Epidermal melanocyte (primary cell): ENCODE results near the gene OGFOD3.
A peak's percentile ranks its signal among the peaks of the same experiment; 100 is the strongest.
"Not testable (repeated sequence)": the region's sequence is repeated elsewhere in the genome, so short reads cannot be mapped to it uniquely, and the experiment has no call there.

ENCODE experiments used
- DNase-seq: peaks from one replicate; pipeline ENCODE4 v3.0.0; 2011; ENCODE audit warnings: low spot score; ENCODE audit not compliant: insufficient read length

OGFOD3 gene

DNA sequence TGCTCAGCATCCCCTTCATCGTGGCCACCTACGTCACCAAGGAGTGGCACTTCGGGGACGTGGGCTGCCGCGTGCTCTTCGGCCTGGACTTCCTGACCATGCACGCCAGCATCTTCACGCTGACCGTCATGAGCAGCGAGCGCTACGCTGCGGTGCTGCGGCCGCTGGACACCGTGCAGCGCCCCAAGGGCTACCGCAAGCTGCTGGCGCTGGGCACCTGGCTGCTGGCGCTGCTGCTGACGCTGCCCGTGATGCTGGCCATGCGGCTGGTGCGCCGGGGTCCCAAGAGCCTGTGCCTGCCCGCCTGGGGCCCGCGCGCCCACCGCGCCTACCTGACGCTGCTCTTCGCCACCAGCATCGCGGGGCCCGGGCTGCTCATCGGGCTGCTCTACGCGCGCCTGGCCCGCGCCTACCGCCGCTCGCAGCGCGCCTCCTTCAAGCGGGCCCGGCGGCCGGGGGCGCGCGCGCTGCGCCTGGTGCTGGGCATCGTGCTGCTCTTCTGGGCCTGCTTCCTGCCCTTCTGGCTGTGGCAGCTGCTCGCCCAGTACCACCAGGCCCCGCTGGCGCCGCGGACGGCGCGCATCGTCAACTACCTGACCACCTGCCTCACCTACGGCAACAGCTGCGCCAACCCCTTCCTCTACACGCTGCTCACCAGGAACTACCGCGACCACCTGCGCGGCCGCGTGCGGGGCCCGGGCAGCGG lies 43.6 kb downstream of the OGFOD3 start:
- DNase-seq = no peak

DNA sequence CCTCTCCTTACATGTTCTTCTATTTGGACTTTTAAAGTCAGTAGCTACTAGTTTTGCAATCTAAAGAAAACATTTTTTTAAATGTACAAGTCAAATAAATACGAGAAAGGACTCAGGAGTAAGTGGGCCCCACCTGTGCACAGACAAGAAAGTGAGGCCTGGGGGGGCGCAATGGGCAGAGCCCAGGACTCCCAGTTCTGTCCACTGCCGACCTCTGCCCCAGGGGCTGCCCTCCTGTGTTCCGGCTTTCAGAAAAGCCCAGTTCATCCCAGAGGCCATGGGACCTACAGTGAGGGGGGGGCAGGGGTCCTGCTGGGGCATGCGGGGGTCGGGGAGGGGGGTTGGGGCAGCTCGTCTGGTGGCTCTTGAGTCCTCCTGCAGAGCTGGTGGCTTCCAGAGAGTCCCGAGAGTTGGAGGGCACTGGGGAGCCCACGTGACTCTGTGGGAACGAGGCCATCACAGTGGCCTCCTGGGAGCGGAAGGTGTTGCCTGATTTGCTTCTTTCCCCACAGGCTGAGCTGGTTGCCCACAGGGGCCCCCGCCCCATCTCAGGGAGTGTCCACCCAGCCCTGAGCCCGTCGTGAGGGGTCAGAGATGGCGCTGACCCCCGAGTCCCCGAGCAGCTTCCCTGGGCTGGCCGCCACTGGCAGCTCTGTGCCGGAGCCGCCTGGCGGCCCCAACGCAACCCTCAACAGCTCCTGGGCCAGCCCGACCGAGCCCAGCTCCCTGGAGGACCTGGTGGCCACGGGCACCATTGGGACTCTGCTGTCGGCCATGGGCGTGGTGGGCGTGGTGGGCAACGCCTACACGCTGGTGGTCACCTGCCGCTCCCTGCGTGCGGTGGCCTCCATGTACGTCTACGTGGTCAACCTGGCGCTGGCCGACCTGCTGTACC lies 44.4 kb downstream of the OGFOD3 start:
- DNase-seq = no peak

DNA sequence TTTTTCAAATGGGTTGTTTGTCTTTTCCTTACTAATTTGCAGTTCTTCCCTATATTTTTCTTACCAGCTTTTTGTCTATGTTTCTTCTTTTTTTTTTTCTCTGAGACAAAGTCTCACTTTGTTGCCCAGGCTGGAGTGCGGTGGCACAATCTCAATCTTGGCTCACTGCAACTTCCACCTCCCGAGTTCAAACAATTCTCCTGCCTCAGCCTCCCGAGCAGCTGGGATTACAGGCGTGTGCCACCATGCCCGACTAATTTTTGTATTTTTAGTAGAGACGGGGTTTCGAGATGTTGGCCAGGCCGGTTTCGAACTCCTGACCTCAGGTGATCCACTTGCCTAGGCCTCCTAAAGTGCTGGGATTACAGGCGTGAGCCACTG lies 45.3 kb downstream of the OGFOD3 start:
- not testable (repeated sequence) for DNase-seq

DNA sequence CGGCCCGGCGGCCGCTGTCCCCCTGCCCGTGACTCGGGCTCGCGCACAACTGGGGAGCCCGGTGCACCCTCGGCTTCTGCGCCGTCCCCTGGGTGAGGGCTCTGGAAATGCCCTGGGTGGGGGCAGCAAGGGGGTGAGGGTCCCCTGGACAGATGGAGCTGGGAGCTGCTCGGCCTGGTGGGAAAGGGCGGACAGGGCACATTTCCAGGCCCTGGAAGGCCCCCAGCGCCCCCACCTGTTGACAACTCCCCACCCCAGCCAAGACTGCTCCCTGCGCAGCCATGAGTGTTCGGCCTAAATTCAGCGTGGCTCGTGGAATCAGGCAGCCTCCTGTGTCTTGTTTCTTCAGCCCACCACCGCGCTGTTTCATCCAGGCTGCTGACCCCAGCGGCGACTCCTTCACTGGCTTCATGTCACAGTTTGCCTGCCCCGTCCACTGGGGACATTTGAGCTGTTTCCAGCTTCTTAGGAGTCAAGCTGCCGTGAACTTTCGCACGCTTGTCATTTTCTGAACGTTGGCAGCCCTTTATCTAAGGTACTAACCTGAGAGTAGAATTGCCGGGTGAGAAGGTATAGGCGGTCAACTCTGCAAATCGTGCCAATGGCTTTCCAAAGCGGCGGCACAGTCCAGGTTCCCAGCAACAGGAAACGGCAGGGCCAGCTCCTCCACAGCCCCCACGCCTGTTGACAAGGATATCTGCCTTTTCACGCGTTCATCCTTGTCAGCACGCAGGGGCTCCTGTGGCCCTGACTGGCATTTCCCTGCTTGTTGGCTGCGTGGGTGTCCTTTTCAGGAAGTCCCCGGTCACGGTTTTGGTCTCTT lies 45.9 kb downstream of the OGFOD3 start:
- no peak for DNase-seq

DNA sequence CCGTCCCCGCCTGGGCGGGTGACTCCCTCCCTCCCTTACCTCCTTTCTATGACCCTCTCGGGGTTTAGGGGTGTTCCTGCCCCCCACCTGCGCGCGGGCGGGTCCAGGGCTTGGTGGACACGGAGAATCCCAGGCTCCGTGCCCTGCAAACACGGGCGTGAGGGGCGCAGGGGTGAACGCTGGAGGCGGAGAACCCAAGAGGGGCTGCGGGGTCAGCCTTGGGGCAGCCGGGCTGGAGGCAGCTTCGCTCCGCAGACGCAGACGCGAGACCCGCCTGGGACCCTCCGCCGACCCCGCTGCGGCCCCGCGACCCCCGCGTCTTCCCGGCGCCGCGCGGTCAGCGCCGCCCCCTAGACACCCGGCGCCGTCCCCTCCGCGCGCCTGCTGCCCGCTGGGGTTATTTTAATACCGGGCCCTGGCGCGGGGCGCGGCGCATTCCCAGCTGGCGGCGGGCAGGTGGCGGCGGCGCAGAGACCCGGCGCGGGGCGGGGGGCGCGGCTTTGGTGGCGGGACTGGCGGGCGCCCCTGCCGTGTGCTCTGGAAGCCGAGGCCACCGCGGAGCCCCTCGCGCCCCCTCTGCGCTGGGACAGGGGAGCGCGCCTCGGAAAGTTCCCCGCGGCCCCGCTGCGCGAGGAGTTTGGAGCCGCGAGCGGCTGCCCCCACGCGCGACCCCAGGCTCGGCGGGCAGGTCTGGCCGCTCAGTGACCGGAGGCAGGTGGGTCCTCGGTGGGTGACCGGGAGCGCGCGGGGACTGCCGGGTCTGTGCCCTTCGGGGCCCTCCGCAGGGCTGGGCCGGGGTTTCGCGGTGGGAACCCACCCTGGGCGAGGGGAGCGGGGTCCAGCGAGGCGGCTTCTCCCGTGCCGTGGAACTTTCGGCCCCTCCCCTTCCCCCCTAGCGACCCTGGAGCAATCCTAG lies 46.8 kb downstream of the OGFOD3 start, which contains the start of gene UTS2R:
UTS2R (plus strand) TSS at position 433 of the 916 bp plus-strand sequence. CDS start 2,560 bp downstream, outside the sequence.
- DNase-seq = no peak

DNA sequence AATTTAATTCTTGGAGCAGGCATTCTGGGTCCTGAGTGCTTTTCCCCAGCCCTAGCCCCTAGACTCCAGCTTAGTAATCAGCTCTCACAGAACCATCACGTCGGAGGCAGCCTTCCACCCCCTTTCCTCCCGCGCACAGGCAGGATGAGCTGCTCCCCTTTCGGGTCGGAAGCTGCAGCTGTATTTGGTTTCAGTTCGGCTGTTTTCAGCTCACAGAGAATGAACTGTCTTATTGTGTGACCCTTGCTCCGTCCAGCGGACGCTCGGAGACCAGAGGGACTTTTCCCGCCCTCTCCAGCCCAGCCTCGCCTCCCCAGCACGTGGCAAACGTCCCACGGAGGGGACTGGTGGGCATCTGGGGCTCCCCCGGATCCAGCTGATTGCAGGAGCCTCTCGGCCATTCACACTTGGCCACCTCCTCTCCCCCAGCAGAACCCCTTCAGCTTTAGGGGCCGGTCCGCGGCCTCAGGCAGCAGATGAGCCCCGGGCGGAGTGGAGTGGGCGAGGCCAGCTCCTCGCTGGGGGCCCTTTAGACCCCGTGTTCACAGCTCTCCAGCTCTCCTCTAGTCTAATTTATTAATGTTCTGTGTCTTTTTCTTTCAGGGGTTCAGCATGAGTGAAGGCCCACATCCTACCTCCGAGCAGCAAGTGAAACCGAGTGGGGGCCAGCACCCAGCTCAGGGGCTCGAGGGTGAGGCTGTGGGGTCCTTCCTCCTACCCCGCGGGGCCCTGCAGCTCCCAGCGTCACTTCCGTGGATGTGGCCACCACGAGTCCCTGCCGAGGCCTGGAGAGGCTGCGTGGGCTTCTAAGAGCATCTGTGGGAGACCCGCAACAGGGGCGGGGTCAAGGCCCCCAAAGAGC lies 47.7 kb downstream of the OGFOD3 start:
- peak; percentile 59 for DNase-seq

DNA sequence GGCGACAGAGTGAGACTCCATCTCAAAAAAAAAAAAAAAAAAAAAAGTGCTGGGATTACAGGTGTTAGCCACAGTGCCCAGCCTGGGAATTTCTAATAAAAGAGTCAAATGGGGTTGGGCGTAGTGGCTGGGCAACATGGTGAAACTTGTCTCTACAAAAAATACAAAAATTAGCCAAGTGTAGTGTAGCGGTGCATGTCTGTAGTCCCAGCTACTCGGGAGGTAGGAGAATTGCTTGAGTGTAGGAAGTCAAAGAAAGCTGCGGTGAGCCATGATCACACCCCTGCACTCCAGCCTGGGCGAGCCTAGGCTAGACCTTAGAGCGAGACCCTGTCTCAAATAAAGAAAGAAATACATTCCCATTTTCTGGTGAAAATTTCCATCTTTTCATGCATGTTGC lies 49.2 kb downstream of the OGFOD3 start:
- DNase-seq = no peak

DNA sequence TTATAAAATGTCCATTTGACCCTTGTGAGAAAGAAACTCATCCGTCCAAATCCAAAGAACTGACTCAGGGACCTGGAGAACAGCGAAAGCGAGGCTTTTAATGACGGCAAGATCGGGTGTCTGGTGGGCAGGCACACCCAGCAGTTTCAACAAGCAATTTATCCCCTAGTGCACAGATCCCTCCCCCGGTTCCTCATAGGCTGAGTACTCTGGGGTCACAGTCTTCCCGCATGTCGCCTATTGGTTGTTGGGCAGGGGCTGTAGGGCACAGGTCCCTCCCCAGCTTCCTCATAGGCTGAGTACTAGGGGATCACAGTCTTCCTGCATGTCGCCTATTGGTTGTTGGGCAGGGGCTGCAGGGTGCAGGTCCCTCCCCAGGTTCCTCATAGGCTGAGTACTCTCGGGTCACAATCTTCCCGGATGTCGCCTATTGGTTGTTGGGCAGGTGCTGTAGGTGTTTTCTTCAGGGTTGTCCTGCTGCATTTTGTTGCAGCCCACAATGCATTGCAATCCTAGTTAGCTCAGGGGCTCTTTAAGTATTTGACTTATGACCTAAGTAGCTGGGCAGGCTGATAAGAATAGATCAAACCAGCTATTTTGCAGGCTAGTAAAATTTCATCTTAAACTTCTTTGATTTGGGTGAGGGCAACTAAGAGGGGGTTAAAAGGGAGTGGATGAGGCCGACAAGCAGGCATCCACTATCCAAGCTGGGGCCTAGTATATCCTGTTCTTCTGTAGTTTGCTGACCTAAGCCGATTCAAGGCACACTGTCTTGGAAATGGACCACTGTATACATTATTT lies 50.5 kb downstream of the OGFOD3 start:
- no peak for DNase-seq

DNA sequence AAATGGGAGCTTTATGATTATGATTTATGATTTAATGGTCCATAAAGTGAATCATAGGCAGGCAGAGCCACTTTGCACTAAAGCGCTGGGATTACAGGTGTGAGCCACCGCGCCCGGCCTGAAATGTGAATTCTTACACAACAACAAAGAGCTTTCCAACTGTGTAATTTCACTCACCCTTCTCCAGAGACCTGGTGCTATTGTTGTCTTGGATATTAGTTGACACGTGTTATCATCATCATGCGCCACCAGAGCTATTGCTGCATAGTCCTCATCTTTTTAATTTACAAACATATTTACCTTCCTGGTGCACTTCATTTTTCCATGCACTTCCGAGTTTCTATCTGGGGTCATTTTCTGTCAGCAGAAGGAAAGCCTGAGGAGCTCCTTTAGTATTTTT lies 51.6 kb downstream of the OGFOD3 start:
- DNase-seq = no peak

DNA sequence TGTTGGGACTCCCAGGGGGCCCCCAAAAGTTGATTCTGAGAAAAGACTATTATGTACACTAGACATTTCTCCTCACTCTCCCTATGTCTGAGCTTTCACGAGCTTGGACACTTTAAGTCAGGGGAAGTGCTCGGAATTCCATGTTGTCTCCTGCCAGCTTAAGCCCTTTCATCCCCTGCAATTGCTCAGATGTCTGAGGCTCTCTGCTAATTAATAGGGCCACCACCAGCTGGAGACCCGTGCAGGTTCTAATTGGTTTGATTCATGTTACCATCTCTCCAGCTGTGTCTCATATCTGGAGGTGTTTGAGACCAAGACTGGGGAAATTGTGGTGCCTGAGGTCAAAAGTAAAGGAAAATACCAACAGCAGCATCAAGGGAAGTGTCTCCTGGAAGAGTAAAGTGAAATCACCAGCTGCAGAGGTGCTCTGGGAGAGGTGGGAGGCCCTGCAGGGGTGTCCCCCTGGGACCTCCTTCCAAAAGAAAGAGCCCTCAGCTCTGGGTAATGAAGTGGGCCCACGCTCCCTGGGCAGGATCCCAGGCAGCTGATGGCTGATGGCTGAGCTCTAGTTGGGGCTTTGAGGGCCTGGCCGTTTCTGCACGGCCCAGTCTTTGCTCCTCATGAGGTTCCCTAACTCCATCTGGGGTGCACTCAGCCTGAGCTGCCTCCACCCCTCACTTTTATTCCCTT lies 52.6 kb downstream of the OGFOD3 start:
- no peak for DNase-seq

DNA sequence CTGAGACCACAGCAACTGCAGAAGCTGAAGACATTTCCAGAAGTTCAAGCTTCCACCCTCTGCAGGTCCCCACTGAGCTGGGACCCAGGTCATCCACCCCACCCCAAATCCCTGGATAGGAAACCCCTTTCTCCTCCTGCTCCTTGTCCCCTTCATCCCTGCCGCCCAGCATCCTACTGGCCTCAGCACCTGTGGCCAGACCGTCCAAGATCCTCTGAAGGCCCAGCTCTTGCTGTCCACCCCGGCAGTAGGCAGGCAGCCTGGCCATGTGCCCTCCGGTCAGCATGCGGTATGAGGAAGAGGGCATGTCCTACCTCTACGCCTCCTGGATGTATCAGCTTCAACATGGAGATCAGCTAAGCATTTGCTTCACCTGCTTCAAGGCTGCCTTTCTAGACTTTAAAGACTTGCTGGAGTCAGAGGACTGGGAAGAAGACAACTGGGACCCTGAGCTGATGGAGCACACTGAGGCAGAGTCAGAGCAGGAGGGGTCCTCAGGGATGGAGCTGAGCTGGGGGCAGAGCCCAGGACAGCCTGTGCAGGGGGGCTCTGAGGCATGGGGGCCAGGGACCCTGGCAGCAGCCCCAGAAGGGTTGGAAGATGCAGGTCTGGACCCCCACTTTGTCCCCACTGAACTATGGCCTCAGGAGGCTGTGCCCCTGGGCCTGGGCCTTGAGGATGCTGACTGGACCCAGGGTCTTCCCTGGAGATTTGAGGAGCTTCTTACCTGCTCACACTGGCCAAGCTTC lies 56.3 kb downstream of the OGFOD3 start:
- no peak for DNase-seq

DNA sequence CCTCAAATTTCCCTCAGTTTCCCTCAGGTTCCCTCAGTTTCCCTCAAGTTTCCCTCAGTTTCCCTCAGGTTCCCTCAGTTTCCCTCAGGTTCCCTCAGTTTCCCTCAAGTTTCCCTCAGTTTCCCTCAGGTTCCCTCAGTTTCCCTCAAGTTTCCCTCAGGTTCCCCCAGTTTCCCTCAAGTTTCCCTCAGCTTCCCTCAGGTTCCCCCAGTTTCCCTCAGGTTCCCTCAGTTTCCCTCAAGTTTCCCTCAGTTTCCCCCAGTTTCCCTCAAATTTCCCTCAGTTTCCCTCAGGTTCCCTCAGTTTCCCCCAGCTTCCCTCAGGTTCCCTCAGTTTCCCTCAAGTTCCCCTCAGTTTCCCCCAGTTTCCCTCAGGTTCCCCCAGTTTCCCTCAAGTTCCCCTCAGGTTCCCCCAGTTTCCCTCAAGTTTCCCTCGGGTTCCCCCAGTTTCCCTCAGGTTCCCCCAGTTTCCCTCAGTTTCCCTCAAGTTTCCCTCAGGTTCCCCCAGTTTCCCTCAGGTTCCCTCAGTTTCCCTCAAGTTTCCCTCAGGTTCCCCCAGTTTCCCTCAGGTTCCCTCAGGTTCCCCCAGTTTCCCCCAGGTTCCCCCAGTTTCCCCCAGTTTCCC lies 58.8 kb downstream of the OGFOD3 start:
- not testable (repeated sequence) for DNase-seq

DNA sequence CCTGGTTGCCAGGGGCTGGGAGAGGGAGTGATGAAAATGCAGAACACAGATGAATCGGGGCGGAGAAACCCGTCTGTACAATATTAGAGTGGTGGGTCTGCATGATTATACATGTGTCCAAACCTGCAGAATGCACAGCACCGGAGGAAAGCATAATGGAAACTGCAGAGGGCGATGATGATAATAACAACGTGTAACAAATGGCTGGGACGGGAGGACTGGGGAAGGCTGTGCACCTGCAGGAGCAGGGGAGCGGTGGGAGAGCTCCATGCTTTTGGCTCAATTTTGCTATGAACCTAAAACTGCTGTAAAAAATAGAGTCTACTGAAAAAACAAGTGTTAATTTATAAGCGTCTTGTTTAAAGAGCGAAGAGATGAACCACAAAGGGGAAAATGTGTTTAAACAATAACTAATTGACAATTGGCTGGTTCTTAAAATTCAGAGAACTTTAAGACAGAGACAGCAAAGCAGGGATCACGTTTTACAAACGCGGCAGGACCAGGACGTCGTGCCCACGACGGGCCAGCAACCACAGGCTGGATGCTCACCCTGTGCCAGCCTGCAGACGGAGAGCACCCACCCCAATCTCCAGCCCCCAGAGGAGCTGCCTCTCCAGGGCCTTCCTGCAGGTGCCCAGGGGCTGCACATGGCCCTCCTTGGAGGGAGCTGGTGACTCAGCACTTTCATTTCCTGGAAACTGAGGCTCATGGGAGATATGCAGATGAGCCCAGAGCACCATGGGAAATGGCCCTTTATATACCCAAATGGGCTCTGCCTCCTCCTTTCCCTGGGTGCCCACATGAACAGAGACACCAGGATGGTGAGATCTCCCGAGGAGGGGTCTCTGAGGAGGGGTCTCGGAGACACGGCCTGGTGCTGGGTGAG lies 59.7 kb downstream of the OGFOD3 start, which contains the start of gene TEX19:
TEX19 (plus strand) TSS at position 783 of the 886 bp plus-strand sequence. CDS start 2,904 bp downstream, outside the sequence.
- no peak for DNase-seq

DNA sequence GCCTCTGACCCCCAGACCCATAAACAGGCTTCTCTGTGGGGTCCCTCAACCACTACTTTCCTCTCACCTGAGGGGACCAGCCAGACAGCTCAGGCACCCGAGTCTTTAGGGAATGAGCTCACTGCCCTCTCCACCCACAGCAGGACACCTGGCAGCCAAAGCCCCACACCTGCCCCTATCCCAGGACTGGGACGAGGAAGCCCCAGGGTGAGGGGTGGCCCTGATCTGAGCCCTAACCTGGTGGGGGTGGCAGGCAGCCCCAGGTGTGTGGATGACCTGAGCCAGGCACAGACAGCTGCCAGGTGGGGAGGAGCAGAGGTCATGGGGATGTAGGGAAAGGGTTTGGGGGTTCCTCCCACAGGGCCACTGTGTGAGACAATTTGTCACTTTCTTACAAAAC lies 61.0 kb downstream of the OGFOD3 start:
- DNase-seq = no peak

DNA sequence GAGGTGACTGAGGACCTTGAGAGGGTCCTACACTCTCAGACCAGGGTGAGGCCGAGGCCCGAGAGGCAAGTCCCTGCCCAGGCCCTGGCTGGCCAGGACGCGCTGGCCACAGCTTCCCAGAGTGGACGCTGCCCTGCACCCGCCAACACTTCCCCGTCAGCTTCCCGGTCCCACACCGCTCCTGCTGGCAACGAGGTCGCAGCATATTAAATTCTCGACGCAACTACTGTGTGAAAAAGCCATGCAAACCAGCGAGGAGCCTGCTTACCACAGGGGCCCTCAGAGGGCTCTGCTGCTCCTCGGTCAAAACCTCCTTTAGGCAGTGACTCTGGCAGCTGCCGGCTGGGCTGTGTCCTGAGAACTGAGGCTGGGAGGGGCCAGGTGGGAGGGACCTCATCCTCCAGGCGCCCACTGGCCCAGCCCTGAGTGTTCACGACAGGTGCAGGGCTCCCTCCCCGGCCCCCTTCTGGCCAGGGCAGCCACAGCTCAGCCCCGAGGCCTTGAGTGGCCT lies 61.5 kb downstream of the OGFOD3 start:
- no peak for DNase-seq
